ENCODE results near the gene DDX42. TPM values are rescaled to one million over a fixed set of nuclear protein-coding genes. Genes with fewer than 3 reads are reported as not detected.
"Not testable (repeated sequence)": the region's sequence is repeated elsewhere in the genome, so short reads cannot be mapped to it uniquely, and the experiment has no call there.

DDX42 gene
- total RNA-seq, 1 donor from 2014 or later, result 148 TPM

DNA sequence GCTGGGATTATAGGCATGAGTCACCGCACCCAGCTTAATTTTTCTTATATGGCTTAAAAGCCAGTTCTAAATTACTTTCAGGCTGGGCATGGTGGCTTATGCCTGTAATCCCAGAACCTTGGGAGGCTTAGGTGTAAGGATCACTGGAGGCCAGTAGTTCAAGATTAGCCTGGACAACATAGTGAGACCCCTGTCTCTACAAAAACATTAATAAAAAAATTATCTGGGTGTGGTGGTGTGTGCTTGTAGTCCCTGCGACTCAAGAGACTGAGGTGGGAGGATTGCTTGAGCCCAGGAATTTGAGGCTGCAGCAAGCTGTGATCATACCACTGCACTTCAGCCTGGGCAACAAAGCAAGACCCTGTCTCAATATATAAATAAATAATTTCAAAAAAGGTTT is 79.3 kb downstream of the DDX42 start:
- no peak for DNase-seq (ENCODE audit: extremely low spot score, unreplicated experiment)
- H3K36me3 Mint-ChIP-seq, result peaks cover 4% of the 10 kb centered on the region
- H3K9me3 Mint-ChIP-seq, result peaks cover 4% of the 10 kb centered on the region
- no peak overlapping the region for H3K27ac Mint-ChIP-seq
- no peak overlapping the region for H3K4me3 Mint-ChIP-seq
- TF ChIP-seq, protein P1, sequence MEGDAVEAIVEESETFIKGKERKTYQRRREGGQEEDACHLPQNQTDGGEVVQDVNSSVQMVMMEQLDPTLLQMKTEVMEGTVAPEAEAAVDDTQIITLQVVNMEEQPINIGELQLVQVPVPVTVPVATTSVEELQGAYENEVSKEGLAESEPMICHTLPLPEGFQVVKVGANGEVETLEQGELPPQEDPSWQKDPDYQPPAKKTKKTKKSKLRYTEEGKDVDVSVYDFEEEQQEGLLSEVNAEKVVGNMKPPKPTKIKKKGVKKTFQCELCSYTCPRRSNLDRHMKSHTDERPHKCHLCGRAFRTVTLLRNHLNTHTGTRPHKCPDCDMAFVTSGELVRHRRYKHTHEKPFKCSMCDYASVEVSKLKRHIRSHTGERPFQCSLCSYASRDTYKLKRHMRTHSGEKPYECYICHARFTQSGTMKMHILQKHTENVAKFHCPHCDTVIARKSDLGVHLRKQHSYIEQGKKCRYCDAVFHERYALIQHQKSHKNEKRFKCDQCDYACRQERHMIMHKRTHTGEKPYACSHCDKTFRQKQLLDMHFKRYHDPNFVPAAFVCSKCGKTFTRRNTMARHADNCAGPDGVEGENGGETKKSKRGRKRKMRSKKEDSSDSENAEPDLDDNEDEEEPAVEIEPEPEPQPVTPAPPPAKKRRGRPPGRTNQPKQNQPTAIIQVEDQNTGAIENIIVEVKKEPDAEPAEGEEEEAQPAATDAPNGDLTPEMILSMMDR (conservative IDR thresholded peaks at IDR 0.05), result no peak
- peaks cover 20% of the 10 kb centered on the region for H3K27me3 Mint-ChIP-seq
- peaks cover 4% of the 10 kb centered on the region for H3K4me1 Mint-ChIP-seq (ENCODE audit: unreplicated experiment)

DNA sequence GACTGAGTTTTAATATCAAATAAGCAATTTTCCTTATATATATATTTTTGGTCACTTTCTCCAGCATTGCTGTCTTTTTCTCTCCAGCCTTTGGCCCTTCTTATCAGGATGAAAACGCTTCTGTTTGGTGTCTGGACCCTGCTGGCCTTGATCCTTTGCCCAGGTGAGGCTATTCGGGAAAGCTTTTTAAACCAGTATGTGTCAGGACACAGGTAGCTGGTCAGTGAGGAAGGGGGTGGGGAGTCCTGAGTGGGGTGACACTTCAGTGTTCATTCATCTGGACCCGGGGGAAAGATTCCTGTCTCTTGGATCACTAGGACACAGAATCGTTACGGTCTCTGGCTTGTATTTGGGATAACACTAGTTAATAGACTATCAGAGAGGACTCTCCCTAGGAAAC is 80.7 kb downstream of the DDX42 start:
- DNase-seq (ENCODE audit: extremely low spot score, unreplicated experiment), result no peak
- no peaks in the 10 kb centered on the region for H3K4me1 Mint-ChIP-seq (ENCODE audit: unreplicated experiment)
- H3K9me3 Mint-ChIP-seq, result no peaks in the 10 kb centered on the region
- no peak overlapping the region for H3K4me3 Mint-ChIP-seq
- no peak overlapping the region for H3K27ac Mint-ChIP-seq
- TF ChIP-seq, protein P1 (conservative IDR thresholded peaks at IDR 0.05), result no peak
- H3K27me3 Mint-ChIP-seq, result peaks cover 21% of the 10 kb centered on the region
- H3K36me3 Mint-ChIP-seq, result no peaks in the 10 kb centered on the region

DNA sequence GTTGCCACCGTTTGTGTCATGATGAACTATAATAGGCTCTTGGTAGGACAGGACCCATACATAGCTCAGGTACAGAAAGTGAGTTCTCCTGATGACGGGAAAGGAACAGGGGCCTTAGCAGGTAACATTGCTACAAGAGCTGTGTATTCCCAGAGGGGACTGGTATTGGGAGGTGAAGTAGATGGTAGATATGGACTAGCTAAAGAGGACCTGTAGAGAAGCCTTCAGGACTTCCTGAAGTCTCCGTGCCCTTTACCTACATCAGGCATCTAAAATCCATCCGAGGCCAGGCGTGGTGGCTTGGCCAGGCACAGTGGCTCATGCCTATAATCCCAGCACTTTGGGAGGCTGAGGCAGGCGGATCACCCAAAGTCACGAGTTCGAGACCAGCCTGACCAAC is 81.2 kb downstream of the DDX42 start:
- no peak overlapping the region for H3K4me3 Mint-ChIP-seq
- H3K27ac Mint-ChIP-seq, result no peak overlapping the region
- no peaks in the 10 kb centered on the region for H3K4me1 Mint-ChIP-seq (ENCODE audit: unreplicated experiment)
- TF ChIP-seq, protein P1 (conservative IDR thresholded peaks at IDR 0.05), result no peak
- H3K9me3 Mint-ChIP-seq, result no peaks in the 10 kb centered on the region
- no peak for DNase-seq (ENCODE audit: extremely low spot score, unreplicated experiment)
- peaks cover 26% of the 10 kb centered on the region for H3K27me3 Mint-ChIP-seq
- H3K36me3 Mint-ChIP-seq, result no peaks in the 10 kb centered on the region

DNA sequence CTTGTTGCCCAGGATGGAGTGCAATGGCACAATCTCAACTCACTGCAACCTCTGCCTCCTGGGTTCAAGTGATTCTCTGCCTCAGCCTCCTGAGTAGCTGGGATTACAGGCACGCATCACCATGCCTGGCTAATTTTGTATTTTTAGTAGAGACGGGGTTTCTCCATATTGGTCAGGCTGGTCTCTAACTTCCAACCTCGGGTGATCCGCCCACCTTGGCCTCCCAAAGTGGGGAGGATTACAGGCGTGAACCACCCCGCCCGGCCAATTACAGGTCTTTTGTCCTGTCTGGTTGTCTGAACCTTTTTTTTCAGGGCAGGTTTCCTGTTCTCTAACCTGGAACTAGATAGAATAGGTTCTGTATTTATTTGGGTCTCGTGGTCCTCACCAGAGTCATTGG is 82.5 kb downstream of the DDX42 start:
- not testable (repeated sequence) for H3K27ac Mint-ChIP-seq; H3K4me3 Mint-ChIP-seq; H3K9me3 Mint-ChIP-seq; H3K4me1 Mint-ChIP-seq (ENCODE audit: unreplicated experiment); H3K36me3 Mint-ChIP-seq; DNase-seq (ENCODE audit: extremely low spot score, unreplicated experiment)
- peaks cover 34% of the 10 kb centered on the region for H3K27me3 Mint-ChIP-seq

DNA sequence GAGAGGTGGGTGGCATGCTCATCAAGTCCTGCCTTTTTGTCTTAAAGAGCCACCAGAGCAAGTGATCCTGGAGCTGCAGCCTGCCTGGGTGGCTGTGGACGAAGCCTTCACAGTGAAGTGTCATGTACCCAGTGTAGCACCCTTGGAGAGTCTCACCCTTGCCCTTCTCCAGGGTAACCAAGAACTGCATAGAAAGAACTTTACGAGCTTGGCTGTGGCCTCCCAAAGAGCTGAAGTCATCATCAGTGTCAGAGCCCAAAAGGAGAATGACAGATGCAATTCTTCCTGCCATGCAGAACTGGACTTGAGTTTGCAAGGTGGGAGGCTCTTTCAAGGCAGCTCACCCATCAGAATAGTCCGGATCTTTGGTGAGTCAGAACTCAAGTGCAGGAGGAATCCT is 85.3 kb downstream of the DDX42 start:
- DNase-seq (ENCODE audit: extremely low spot score, unreplicated experiment), result no peak
- Mint-ChIP-seq H3K4me1 (ENCODE audit: unreplicated experiment) (no peaks in the 10 kb centered on the region), H3K27ac (no peak overlapping the region), H3K27me3 (peaks cover 30% of the 10 kb centered on the region), H3K36me3 (no peaks in the 10 kb centered on the region), H3K9me3 (no peaks in the 10 kb centered on the region), H3K4me3 (no peak overlapping the region)
- TF ChIP-seq, protein P1 (conservative IDR thresholded peaks at IDR 0.05), result no peak

DNA sequence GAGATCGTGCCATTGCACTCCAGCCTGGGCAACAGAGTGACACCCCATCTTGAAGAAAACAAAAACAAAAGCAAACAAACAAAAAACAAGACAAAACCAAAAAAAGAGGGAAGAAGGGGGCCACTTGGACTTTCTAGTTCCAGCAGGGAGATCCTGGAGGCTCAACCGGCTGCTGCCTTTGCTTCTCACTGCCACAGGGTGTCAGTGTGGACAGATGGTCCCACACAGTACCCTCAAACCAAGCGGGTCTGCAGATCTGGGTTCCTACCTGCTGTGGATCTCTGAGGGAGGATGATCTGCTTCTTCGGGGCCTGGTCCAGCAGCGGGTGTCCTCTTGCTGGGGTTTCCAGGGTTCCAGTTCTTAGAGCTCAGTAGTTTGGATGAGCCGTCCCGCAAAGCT is 92.7 kb downstream of the DDX42 start:
- not testable (repeated sequence) for H3K4me3 Mint-ChIP-seq; H3K27ac Mint-ChIP-seq; H3K36me3 Mint-ChIP-seq; DNase-seq (ENCODE audit: extremely low spot score, unreplicated experiment); H3K9me3 Mint-ChIP-seq; H3K4me1 Mint-ChIP-seq (ENCODE audit: unreplicated experiment); H3K27me3 Mint-ChIP-seq

Other genes with a start within 250 kb of the DDX42 start
- gene DCAF7, start 223.7 kb upstream of the DDX42 start, total RNA-seq (ENCODE audit: low replicate concordance), result 94.7 and 123 TPM in 2 replicates
- 22.3 and 24.4 TPM in 2 replicates for gene TACO1, start 173.3 kb upstream of the DDX42 start, total RNA-seq (ENCODE audit: low replicate concordance)
- 10.5 and 26.2 TPM in 2 replicates for gene MAP3K3, start 151.8 kb upstream of the DDX42 start, total RNA-seq (ENCODE audit: low replicate concordance)
- 16.1 and 65.1 TPM in 2 replicates for gene LIMD2, start 74.0 kb upstream of the DDX42 start, total RNA-seq (ENCODE audit: low replicate concordance)
- 26.5 and 43.9 TPM in 2 replicates for gene STRADA, start 32.4 kb upstream of the DDX42 start, total RNA-seq (ENCODE audit: low replicate concordance)
- gene CCDC47, start 573 bp upstream of the DDX42 start, total RNA-seq (ENCODE audit: low replicate concordance), result 71.8 and 78.2 TPM in 2 replicates
- gene PSMC5, start 53.3 kb downstream of the DDX42 start, total RNA-seq (ENCODE audit: low replicate concordance), result 112 and 113 TPM in 2 replicates
- gene FTSJ3, start 53.5 kb downstream of the DDX42 start, total RNA-seq (ENCODE audit: low replicate concordance), result 39.4 and 45.2 TPM in 2 replicates
- 64.8 and 67.3 TPM in 2 replicates for gene SMARCD2, start 68.5 kb downstream of the DDX42 start, total RNA-seq (ENCODE audit: low replicate concordance)
- gene CSH2, start 99.5 kb downstream of the DDX42 start, total RNA-seq (ENCODE audit: low replicate concordance), result not detected in 2 replicates
- not detected in 2 replicates for gene GH2, start 107.8 kb downstream of the DDX42 start, total RNA-seq (ENCODE audit: low replicate concordance)
- not detected in 2 replicates for gene CSH1, start 122.4 kb downstream of the DDX42 start, total RNA-seq (ENCODE audit: low replicate concordance)
- gene CSHL1, start 137.1 kb downstream of the DDX42 start, total RNA-seq (ENCODE audit: low replicate concordance), result not detected in 2 replicates
- gene GH1, start 144.7 kb downstream of the DDX42 start, total RNA-seq (ENCODE audit: low replicate concordance), result not detected in 2 replicates
- gene CD79B, start 158.2 kb downstream of the DDX42 start, total RNA-seq (ENCODE audit: low replicate concordance), result not detected in 2 replicates
- 0.39 TPM in 1 of 2 replicates, not detected in the other for gene SCN4A, start 198.7 kb downstream of the DDX42 start, total RNA-seq (ENCODE audit: low replicate concordance)
- 0.45 and 4.2 TPM in 2 replicates for gene PRR29, start 224.2 kb downstream of the DDX42 start, total RNA-seq (ENCODE audit: low replicate concordance)
- gene ICAM2, start 246.5 kb downstream of the DDX42 start, total RNA-seq (ENCODE audit: low replicate concordance), result 1.2 TPM in 1 of 2 replicates, not detected in the other